ENCODE results near the gene MAGIX.
A peak's percentile ranks its signal among the peaks of the same experiment; 100 is the strongest.

Gene MAGIX

DNA sequence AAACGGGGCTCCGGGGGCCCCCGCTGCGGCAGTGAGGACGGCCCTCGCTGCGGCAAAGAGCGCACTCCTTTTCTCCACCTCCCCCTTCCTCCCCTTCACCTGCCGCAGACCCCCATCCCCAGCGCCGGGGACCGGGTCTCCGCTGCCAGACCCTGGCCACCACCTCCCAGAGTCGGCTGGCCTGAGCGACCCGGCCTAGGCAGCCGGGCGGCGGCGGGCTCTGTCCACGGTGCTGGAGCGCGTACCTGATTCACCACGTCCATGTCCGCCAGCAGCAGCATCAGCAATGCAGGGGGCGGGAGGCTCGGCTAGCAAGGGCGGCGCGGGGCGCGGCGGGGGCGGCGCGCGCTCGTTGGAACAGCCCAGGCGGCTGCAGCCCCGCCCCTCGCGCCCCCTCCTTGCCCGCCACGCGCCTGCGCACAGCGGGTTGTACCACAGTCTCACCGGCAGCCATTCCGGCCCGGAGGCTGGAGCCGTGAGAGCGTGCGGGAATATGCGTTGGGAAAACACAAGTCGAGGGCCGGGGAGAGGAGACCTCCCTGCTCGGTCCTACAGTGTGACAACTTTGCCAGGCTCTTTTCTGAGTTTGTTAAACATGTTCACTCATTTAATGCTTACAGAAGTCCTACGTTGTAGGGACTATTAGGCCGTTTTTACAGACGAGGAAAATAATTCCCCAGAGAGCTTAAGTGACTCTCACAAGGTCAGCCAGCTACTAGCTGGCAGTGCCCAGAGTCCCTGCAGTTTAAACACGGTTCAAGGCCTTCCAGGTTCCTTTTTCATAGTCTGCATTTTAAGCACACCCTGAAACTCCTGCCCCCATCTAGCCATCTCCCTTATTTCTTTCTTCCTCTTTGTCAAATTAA, 37.6 kb downstream of the MAGIX start, which contains the start of gene SYP (continued):
- TF ChIP-seq, protein P1, sequence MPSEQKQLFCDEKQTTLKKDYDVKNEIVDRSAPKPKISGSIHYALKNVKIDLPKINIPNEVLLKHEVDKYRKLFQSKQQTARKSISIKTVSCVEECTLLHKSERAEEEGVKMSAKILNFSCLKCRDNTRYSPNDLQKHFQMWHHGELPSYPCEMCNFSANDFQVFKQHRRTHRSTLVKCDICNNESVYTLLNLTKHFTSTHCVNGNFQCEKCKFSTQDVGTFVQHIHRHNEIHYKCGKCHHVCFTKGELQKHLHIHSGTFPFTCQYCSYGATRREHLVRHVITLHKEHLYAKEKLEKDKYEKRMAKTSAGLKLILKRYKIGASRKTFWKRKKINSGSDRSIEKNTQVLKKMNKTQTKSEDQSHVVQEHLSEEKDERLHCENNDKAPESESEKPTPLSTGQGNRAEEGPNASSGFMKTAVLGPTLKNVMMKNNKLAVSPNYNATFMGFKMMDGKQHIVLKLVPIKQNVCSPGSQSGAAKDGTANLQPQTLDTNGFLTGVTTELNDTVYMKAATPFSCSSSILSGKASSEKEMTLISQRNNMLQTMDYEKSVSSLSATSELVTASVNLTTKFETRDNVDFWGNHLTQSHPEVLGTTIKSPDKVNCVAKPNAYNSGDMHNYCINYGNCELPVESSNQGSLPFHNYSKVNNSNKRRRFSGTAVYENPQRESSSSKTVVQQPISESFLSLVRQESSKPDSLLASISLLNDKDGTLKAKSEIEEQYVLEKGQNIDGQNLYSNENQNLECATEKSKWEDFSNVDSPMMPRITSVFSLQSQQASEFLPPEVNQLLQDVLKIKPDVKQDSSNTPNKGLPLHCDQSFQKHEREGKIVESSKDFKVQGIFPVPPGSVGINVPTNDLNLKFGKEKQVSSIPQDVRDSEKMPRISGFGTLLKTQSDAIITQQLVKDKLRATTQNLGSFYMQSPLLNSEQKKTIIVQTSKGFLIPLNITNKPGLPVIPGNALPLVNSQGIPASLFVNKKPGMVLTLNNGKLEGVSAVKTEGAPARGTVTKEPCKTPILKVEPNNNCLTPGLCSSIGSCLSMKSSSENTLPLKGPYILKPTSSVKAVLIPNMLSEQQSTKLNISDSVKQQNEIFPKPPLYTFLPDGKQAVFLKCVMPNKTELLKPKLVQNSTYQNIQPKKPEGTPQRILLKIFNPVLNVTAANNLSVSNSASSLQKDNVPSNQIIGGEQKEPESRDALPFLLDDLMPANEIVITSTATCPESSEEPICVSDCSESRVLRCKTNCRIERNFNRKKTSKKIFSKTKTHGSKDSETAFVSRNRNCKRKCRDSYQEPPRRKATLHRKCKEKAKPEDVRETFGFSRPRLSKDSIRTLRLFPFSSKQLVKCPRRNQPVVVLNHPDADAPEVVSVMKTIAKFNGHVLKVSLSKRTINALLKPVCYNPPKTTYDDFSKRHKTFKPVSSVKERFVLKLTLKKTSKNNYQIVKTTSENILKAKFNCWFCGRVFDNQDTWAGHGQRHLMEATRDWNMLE (tag by site-specific recombination; conservative IDR thresholded peaks at IDR 0.05; ENCODE audit: low read depth), result no peak
- TF ChIP-seq, protein P2, sequence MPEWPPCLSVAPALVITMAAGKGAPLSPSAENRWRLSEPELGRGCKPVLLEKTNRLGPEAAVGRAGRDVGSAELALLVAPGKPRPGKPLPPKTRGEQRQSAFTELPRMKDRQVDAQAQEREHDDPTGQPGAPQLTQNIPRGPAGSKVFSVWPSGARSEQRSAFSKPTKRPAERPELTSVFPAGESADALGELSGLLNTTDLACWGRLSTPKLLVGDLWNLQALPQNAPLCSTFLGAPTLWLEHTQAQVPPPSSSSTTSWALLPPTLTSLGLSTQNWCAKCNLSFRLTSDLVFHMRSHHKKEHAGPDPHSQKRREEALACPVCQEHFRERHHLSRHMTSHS (tag by site-specific recombination; IDR thresholded peaks at IDR 0.05), result no peak
- TF ChIP-seq, protein P3, sequence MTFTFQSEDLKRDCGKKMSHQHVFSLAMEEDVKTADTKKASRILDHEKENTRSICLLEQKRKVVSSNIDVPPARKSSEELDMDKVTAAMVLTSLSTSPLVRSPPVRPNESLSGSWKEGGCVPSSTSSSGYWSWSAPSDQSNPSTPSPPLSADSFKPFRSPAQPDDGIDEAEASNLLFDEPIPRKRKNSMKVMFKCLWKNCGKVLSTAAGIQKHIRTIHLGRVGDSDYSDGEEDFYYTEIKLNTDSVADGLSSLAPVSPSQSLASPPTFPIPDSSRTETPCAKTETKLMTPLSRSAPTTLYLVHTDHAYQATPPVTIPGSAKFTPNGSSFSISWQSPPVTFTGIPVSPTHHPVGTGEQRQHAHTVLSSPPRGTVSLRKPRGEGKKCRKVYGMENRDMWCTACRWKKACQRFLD (tag by site-specific recombination; IDR thresholded peaks at IDR 0.05), result no peak
- TF ChIP-seq ZNF768 (tag by site-specific recombination; IDR thresholded peaks at IDR 0.05), result no peak
- no peak for TF ChIP-seq ZNF792 (tag by site-specific recombination; IDR thresholded peaks at IDR 0.05)
- no peak for TF ChIP-seq ZBTB7A (tag by site-specific recombination; IDR thresholded peaks at IDR 0.05; ENCODE audit: low read depth)
- TF ChIP-seq ZNF561 (tag by site-specific recombination; IDR thresholded peaks at IDR 0.05; ENCODE audit: borderline replicate concordance), result peak; percentile 64; the same call in 1 of the 2 replicates
- no peak for TF ChIP-seq ZNF324 (tag by site-specific recombination; IDR thresholded peaks at IDR 0.05)
- TF ChIP-seq ZNF174 (tag by site-specific recombination; IDR thresholded peaks at IDR 0.05), result no peak
- no peak for TF ChIP-seq HOXA7 (CRISPR knock-in tag; IDR thresholded peaks at IDR 0.05; ENCODE audit: borderline replicate concordance)
- TF ChIP-seq, protein P4, sequence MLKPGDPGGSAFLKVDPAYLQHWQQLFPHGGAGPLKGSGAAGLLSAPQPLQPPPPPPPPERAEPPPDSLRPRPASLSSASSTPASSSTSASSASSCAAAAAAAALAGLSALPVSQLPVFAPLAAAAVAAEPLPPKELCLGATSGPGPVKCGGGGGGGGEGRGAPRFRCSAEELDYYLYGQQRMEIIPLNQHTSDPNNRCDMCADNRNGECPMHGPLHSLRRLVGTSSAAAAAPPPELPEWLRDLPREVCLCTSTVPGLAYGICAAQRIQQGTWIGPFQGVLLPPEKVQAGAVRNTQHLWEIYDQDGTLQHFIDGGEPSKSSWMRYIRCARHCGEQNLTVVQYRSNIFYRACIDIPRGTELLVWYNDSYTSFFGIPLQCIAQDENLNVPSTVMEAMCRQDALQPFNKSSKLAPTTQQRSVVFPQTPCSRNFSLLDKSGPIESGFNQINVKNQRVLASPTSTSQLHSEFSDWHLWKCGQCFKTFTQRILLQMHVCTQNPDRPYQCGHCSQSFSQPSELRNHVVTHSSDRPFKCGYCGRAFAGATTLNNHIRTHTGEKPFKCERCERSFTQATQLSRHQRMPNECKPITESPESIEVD (tag by site-specific recombination; IDR thresholded peaks at IDR 0.05), result no peak
- TF ChIP-seq ZNF341 (tag by site-specific recombination; IDR thresholded peaks at IDR 0.05; ENCODE audit: low read depth), result peak; percentile 95
- TF ChIP-seq ZNF76 (tag by site-specific recombination; IDR thresholded peaks at IDR 0.05; ENCODE audit: borderline replicate concordance, low read depth), result no peak
- no peak for TF ChIP-seq ZNF658 (tag by site-specific recombination; IDR thresholded peaks at IDR 0.05)
- TF ChIP-seq, protein P5, sequence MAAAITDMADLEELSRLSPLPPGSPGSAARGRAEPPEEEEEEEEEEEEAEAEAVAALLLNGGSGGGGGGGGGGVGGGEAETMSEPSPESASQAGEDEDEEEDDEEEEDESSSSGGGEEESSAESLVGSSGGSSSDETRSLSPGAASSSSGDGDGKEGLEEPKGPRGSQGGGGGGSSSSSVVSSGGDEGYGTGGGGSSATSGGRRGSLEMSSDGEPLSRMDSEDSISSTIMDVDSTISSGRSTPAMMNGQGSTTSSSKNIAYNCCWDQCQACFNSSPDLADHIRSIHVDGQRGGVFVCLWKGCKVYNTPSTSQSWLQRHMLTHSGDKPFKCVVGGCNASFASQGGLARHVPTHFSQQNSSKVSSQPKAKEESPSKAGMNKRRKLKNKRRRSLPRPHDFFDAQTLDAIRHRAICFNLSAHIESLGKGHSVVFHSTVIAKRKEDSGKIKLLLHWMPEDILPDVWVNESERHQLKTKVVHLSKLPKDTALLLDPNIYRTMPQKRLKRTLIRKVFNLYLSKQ (tag by site-specific recombination; IDR thresholded peaks at IDR 0.05; ENCODE audit: borderline replicate concordance), result no peak
- TF ChIP-seq, protein P6, sequence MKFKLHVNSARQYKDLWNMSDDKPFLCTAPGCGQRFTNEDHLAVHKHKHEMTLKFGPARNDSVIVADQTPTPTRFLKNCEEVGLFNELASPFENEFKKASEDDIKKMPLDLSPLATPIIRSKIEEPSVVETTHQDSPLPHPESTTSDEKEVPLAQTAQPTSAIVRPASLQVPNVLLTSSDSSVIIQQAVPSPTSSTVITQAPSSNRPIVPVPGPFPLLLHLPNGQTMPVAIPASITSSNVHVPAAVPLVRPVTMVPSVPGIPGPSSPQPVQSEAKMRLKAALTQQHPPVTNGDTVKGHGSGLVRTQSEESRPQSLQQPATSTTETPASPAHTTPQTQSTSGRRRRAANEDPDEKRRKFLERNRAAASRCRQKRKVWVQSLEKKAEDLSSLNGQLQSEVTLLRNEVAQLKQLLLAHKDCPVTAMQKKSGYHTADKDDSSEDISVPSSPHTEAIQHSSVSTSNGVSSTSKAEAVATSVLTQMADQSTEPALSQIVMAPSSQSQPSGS (tag by site-specific recombination; IDR thresholded peaks at IDR 0.05; ENCODE audit: low read depth), result no peak
- TF ChIP-seq ZNF791 (tag by site-specific recombination; IDR thresholded peaks at IDR 0.05), result no peak
- TF ChIP-seq BCL11B (tag by site-specific recombination; IDR thresholded peaks at IDR 0.05; ENCODE audit: low read depth), result 0 out of 2 replicates have a peak, but pooled peaks have one; percentile 49
- TF ChIP-seq ZNF514 (tag by site-specific recombination; IDR thresholded peaks at IDR 0.05), result no peak
- TF ChIP-seq SCRT1 (tag by site-specific recombination; IDR thresholded peaks at IDR 0.05; ENCODE audit: borderline replicate concordance), result no peak
- TF ChIP-seq, protein P7, sequence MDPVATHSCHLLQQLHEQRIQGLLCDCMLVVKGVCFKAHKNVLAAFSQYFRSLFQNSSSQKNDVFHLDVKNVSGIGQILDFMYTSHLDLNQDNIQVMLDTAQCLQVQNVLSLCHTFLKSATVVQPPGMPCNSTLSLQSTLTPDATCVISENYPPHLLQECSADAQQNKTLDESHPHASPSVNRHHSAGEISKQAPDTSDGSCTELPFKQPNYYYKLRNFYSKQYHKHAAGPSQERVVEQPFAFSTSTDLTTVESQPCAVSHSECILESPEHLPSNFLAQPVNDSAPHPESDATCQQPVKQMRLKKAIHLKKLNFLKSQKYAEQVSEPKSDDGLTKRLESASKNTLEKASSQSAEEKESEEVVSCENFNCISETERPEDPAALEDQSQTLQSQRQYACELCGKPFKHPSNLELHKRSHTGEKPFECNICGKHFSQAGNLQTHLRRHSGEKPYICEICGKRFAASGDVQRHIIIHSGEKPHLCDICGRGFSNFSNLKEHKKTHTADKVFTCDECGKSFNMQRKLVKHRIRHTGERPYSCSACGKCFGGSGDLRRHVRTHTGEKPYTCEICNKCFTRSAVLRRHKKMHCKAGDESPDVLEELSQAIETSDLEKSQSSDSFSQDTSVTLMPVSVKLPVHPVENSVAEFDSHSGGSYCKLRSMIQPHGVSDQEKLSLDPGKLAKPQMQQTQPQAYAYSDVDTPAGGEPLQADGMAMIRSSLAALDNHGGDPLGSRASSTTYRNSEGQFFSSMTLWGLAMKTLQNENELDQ (tag by site-specific recombination; IDR thresholded peaks at IDR 0.05; ENCODE audit: low read depth), result no peak
- TF ChIP-seq SCRT2 (tag by site-specific recombination; IDR thresholded peaks at IDR 0.05), result no peak
- TF ChIP-seq ZNF433 (tag by site-specific recombination; IDR thresholded peaks at IDR 0.05; ENCODE audit: low read depth), result no peak
- TF ChIP-seq ZBTB21 (tag by site-specific recombination; IDR thresholded peaks at IDR 0.05), result no peak

Data from HEK293 (cell line).